ENCODE results near the gene PLD4.
"Not testable (repeated sequence)": the region's sequence is repeated elsewhere in the genome, so short reads cannot be mapped to it uniquely, and the experiment has no call there.

The PLD4 gene

DNA sequence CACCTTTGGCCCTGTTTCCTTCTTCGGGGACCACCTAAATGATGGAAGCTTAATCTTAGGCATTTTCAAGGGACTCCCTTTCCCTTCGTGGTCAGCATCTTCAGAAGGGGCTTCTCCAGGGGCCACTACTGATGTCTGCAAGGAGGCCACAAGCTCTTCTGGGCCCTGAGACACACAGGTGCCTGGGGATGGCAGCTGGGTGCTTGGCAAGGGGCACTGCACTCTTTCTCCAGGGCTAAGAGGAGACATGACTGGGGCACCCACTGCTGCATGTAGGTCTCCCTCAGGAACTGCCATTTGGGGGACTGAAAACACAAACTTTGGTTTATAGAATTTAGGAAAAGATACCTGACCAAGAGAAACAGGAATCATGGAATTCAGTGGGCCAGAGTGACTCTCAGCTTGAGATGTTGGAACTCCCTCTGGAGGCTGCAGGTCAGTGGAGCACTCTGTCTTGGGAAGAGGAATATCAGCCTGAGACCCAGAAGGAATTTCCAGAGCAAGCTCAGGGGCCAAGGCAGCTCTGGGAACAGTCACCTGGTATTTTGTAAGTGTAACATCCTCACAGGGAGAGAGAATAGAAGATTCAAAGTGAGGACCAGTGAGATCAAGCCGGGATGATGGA, 16.0 kb downstream of the PLD4 start:
- TF ChIP-seq, protein P1, sequence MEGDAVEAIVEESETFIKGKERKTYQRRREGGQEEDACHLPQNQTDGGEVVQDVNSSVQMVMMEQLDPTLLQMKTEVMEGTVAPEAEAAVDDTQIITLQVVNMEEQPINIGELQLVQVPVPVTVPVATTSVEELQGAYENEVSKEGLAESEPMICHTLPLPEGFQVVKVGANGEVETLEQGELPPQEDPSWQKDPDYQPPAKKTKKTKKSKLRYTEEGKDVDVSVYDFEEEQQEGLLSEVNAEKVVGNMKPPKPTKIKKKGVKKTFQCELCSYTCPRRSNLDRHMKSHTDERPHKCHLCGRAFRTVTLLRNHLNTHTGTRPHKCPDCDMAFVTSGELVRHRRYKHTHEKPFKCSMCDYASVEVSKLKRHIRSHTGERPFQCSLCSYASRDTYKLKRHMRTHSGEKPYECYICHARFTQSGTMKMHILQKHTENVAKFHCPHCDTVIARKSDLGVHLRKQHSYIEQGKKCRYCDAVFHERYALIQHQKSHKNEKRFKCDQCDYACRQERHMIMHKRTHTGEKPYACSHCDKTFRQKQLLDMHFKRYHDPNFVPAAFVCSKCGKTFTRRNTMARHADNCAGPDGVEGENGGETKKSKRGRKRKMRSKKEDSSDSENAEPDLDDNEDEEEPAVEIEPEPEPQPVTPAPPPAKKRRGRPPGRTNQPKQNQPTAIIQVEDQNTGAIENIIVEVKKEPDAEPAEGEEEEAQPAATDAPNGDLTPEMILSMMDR (IDR thresholded peaks at IDR 0.05) = no peak
- Mint-ChIP-seq H3K9me3 (no peaks in the 10 kb centered on the region), H3K27me3 (ENCODE audit: low read depth, poor library complexity) (peaks cover 62% of the 10 kb centered on the region), H3K4me1 (no peaks in the 10 kb centered on the region), H3K27ac (no peak overlapping the region), H3K36me3 (ENCODE audit: low read depth) (no peaks in the 10 kb centered on the region), H3K4me3 (no peak overlapping the region)
- no peak for DNase-seq

DNA sequence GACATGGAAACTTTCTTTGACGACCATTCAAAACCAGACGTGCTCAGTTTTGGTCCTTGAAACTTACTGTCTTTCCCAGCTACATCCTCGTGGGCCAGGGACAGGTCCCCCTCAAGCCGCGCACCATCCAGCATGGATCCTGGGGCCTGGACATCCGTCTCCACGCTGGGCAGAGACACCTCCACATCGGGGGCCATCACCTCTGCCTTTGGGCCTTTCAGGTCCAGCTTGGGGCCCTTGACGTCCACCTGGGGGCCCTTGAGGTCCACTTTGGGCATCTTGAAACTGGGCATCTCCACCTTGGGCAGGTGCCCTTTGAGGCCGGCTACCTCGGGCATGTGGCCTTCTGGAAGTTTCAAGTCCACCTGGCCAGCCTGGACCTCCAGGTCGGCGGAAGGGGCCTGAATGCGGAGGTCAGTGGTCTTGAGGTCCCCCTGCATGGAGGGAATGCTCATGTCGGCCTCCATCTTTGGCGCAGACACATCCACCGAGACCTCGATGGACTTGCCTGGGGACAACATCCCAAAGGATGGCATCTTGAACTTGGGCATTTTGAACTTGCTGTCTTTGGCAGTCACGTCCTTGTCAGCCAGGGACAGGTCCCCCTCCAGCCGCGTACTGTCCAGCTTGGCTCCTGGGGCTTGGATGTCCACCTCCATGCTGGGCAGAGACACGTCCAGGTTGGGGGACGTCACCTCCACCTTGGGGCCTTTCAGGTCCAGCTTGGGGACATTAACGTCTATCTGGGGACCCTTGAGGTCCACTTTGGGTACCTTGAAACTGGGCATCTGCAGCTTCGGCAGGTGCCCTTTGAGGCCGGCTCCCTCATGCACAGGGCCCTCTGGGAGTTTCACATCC, 17.1 kb downstream of the PLD4 start:
- DNase-seq = no peak
- Mint-ChIP-seq H3K36me3 (ENCODE audit: low read depth) (no peaks in the 10 kb centered on the region), H3K27me3 (ENCODE audit: low read depth, poor library complexity) (peaks cover 51% of the 10 kb centered on the region), H3K9me3 (no peaks in the 10 kb centered on the region), H3K27ac (no peak overlapping the region), H3K4me1 (no peaks in the 10 kb centered on the region), H3K4me3 (no peak overlapping the region)
- TF ChIP-seq, protein P1 (IDR thresholded peaks at IDR 0.05) = no peak

DNA sequence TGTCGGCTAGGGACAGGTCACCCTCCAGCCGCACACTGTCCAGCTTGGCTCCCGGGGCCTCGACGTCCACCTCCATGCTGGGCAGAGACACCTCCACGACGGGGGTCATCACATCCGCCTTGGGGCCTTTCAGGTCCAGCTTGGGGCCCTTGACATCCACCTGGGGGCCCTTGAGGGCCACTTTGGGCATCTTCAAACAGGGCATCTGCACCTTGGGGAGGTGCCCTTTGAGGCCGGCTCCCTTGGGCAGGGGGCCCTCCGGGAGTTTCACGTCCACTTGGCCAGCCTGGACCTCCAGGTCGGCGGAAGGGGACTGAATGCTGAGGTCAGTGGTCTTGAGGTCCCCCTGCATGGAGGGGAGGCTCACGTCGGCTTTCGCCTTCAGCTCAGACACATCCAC, 17.9 kb downstream of the PLD4 start:
- TF ChIP-seq, protein P1 (IDR thresholded peaks at IDR 0.05) = no peak
- H3K27me3 Mint-ChIP-seq (ENCODE audit: low read depth, poor library complexity) = peaks cover 43% of the 10 kb centered on the region
- H3K9me3 Mint-ChIP-seq = no peaks in the 10 kb centered on the region
- no peaks in the 10 kb centered on the region for H3K36me3 Mint-ChIP-seq (ENCODE audit: low read depth)
- H3K4me3 Mint-ChIP-seq = no peak overlapping the region
- H3K4me1 Mint-ChIP-seq = no peaks in the 10 kb centered on the region
- H3K27ac Mint-ChIP-seq = no peak overlapping the region
- DNase-seq = no peak

DNA sequence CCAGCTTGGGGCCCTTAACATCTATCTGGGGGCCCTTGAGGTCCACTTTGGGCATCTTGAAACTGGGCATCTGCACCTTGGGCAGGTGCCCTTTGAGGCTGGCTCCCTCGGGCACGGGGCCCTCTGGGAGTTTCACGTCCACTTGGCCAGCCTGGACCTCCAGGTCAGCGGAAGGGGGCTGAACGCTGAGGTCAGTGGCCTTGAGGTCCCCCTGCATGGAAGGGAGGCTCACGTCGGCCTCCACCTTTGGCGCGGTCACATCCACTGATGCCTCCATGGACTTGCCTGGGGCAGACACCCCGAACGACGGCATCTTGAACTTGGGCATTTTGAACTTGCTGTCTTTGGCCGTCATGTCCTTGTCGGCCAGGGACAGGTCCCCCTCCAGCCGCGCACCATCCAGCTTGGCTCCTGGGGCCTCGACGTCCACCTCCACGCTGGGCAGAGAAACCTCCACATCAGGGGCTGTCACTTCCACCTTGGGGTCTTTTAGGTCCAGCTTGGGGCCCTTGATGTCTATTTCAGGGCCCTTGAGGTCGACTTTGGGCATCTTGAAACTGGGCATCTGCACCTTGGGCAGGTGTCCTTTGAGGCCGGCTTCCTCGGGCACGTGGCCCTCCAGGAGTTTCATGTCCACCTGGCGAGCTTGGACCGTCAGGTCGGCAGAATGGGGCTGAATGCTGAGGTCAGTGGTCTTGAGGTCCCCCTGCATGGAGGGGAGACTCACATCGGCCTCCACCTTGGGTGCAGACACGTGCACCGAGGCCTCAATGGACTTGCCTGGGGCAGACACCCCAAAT, 18.7 kb downstream of the PLD4 start:
- not testable (repeated sequence) for H3K4me1 Mint-ChIP-seq; H3K9me3 Mint-ChIP-seq; H3K27ac Mint-ChIP-seq; DNase-seq; H3K4me3 Mint-ChIP-seq; H3K36me3 Mint-ChIP-seq (ENCODE audit: low read depth)
- peaks cover 35% of the 10 kb centered on the region for H3K27me3 Mint-ChIP-seq (ENCODE audit: low read depth, poor library complexity)

DNA sequence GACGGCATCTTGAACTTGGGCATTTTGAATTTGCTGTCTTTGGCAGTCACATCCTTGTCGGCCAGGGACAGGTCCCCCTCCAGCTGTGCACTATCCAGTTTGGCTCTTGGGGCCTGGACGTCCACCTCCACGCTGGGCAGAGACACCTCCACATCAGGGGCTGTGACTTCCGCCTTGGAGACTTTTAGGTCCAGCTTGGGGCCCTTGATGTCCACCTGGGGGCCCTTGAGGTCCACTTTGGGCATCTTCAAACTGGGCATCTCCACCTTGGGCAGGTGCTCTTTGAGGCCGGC, 19.3 kb downstream of the PLD4 start:
- H3K4me3 Mint-ChIP-seq; DNase-seq; H3K4me1 Mint-ChIP-seq; H3K36me3 Mint-ChIP-seq (ENCODE audit: low read depth); H3K9me3 Mint-ChIP-seq; H3K27ac Mint-ChIP-seq: not testable (repeated sequence)
- H3K27me3 Mint-ChIP-seq (ENCODE audit: low read depth, poor library complexity) = peaks cover 29% of the 10 kb centered on the region

DNA sequence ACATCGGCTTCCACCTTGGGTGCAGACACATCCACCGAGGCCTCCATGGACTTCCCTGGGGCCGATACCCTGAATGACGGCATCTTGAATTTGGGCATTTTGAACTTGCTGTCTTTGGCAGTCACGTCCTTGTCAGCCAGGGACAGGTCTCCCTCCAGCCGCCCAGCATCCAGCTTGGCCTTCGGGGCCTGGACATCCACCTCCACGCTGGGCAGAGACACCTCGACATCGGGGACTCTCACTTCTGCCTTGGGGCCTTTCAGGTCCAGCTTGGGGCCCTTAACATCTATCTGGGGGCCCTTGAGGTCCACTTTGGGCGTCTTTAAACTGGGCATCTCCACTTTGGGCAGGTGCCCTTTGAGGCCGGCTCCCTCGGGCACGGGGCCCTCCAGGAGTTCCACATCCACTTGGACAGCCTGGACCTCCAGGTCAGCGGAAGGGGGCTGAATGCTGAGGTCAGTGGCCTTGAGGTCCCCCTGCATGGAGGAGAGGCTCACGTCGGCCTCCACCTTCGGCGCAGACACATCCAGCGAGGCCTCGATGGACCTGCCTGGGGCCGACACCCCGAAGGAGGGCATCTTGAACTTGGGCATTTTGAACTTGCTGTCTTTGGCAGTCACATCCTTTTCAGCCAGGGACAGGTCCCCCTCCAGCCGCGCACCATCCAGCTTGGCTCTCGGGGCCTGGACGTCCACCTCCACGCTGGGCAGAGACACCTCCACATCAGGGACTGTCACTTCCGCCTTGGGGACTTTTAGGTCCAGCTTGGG, 19.9 kb downstream of the PLD4 start:
- DNase-seq; H3K4me3 Mint-ChIP-seq; H3K27ac Mint-ChIP-seq; H3K4me1 Mint-ChIP-seq; H3K36me3 Mint-ChIP-seq (ENCODE audit: low read depth); H3K9me3 Mint-ChIP-seq: not testable (repeated sequence)
- H3K27me3 Mint-ChIP-seq (ENCODE audit: low read depth, poor library complexity) = peaks cover 23% of the 10 kb centered on the region

DNA sequence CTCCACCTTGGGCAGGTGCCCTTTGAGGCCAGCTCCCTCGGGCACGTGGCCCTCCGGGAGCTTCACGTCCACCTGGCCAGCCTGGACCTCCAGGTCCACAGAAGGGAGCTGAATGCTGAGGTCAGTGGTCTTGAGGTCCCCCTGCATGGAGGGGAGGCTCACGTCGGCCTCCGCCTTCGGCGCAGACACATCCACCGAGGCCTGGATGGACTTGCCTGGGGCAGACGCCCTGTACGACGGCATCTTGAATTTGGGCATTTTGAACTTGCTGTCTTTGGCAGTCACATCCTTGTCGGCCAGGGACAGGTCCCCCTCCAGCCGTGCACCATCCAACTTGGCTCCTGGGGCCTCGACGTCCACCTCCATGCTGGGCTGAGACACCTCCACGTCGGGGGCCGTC, 20.6 kb downstream of the PLD4 start:
- H3K27ac Mint-ChIP-seq; H3K36me3 Mint-ChIP-seq (ENCODE audit: low read depth); DNase-seq; H3K4me1 Mint-ChIP-seq; H3K4me3 Mint-ChIP-seq; H3K9me3 Mint-ChIP-seq: not testable (repeated sequence)
- peaks cover 16% of the 10 kb centered on the region for H3K27me3 Mint-ChIP-seq (ENCODE audit: low read depth, poor library complexity)

DNA sequence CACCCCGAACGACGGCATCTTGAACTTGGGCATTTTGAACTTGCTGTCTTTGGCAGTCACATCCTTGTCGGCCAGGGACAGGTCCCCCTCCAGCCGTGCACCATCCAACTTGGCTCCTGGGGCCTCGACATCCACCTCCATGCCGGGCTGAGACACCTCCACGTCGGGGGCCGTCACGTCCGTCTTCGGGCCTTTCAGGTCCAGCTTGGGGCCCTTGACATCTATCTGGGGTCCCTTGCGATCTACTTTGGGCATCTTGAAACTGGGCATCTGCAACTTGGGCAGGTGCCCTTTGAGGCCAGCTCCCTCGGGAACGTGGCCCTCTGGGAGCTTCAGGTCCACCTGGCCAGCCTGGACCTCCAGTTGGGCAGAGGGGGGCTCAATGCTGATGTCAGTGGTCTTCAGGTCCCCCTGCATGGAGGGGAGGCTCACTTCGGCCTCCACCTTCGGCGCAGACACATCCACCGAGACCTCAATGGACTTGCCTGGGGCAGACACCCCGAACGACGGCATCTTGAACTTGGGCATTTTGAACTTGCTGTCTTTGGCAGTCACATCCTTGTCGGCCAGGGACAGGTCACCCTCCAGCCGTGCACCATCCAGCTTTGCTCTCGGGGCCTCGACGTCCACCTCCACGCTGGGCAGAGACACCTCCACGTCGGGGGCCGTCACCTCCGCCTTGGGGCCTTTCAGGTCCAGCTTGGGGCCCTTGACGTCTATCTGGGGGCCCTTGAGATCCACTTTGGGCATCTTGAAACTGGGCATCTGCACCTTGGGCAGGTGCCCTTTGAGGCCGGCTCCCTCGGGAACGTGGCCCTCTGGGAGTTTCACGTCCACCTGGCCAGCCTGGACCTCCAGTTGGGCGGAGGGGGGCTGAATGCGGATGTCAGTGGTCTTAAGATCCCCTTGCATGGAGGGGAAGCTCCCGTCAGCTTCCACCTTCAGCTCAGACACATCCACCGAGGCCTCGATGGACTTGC, 21.6 kb downstream of the PLD4 start:
- H3K27me3 Mint-ChIP-seq (ENCODE audit: low read depth, poor library complexity); H3K9me3 Mint-ChIP-seq; H3K36me3 Mint-ChIP-seq (ENCODE audit: low read depth); H3K4me3 Mint-ChIP-seq; H3K27ac Mint-ChIP-seq; DNase-seq; H3K4me1 Mint-ChIP-seq: not testable (repeated sequence)

DNA sequence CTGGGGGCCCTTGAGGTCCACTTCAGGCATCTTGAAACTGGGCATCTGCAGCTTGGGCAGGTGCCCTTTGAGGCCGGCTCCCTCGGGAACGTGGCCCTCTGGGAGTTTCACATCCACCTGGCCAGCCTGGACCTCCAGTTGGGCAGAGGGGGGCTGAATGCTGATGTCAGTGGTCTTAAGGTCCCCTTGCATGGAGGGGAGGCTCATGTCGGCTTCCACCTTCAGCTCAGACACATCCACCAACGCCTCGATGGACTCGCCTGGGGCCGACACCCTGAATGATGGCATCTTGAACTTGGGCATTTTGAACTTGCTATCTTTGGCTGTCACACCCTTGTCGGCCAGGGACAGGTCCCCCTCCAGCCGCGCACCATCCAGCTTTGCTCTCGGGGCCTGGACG, 22.5 kb downstream of the PLD4 start:
- H3K9me3 Mint-ChIP-seq; DNase-seq; H3K4me3 Mint-ChIP-seq; H3K27ac Mint-ChIP-seq; H3K4me1 Mint-ChIP-seq; H3K36me3 Mint-ChIP-seq (ENCODE audit: low read depth); H3K27me3 Mint-ChIP-seq (ENCODE audit: low read depth, poor library complexity): not testable (repeated sequence)

Measured in nephron progenitor cell (in vitro differentiated cells).